ENCODE data around the gene ABHD2.
"Not testable (repeated sequence)": the region's sequence is repeated elsewhere in the genome, so short reads cannot be mapped to it uniquely, and the experiment has no call there.

ABHD2 gene

DNA sequence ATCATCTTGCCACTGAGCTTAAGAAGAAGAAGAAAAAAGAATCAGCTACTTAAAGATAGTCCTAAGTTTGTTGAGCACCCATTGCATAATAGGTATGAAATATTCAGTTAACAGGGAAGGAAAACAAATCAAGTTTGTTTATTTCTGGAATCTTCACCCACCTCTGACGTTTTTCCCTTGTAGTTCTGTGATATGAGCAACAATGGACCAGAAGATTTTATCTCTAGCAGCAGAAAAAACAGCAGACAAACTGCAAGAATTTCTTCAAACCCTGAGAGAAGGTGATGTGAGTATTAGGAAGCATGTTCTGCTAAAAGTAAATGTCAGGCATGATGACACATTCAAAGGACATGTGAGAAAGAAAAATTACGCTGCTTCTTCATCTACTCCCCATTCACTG, 159.2 kb downstream of the ABHD2 start:
- H3F3A ChIP-seq (ENCODE audit: insufficient read depth, low read length), result peaks cover 9% of the 10 kb centered on the region
- no peaks in the 10 kb centered on the region for H3K9me3 ChIP-seq (replicated peaks; ENCODE audit: insufficient read depth, low read length)
- H4K20me1 ChIP-seq (ENCODE audit: insufficient read depth, low read length), result no peaks in the 10 kb centered on the region
- H3K9me2 ChIP-seq (replicated peaks; ENCODE audit: insufficient read depth, low read length), result no peaks in the 10 kb centered on the region
- no peak overlapping the region for H3K9ac ChIP-seq (ENCODE audit: low read length)
- H3K36me3 ChIP-seq (replicated peaks; ENCODE audit: insufficient read depth, low read length), result peaks cover 16% of the 10 kb centered on the region
- H3K79me2 ChIP-seq (ENCODE audit: low read length), result peaks cover 65% of the 10 kb centered on the region
- no peak overlapping the region for H3K4me2 ChIP-seq (ENCODE audit: low read depth, low read length)
- no peak overlapping the region for H3K4me3 ChIP-seq (ENCODE audit: low read length)
- no peak overlapping the region for H2AFZ ChIP-seq (ENCODE audit: low read length)
- H3K27me3 ChIP-seq (replicated peaks; ENCODE audit: insufficient read depth, low read length), result no peaks in the 10 kb centered on the region
- H3K4me1 ChIP-seq (ENCODE audit: low read length), result peaks cover 15% of the 10 kb centered on the region
- no peak overlapping the region for H3K27ac ChIP-seq (ENCODE audit: low read length)
- no peak for DNase-seq
- TF ChIP-seq, protein P1, sequence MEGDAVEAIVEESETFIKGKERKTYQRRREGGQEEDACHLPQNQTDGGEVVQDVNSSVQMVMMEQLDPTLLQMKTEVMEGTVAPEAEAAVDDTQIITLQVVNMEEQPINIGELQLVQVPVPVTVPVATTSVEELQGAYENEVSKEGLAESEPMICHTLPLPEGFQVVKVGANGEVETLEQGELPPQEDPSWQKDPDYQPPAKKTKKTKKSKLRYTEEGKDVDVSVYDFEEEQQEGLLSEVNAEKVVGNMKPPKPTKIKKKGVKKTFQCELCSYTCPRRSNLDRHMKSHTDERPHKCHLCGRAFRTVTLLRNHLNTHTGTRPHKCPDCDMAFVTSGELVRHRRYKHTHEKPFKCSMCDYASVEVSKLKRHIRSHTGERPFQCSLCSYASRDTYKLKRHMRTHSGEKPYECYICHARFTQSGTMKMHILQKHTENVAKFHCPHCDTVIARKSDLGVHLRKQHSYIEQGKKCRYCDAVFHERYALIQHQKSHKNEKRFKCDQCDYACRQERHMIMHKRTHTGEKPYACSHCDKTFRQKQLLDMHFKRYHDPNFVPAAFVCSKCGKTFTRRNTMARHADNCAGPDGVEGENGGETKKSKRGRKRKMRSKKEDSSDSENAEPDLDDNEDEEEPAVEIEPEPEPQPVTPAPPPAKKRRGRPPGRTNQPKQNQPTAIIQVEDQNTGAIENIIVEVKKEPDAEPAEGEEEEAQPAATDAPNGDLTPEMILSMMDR (IDR thresholded peaks at IDR 0.05; ENCODE audit: low read length), result no peak
- TF ChIP-seq EZH2 (optimal IDR thresholded peaks at IDR 0.05; ENCODE audit: low read depth, low read length) (no peak), EZH2phosphoT487 (IDR thresholded peaks at IDR 0.05; ENCODE audit: low read length) (no peak)

DNA sequence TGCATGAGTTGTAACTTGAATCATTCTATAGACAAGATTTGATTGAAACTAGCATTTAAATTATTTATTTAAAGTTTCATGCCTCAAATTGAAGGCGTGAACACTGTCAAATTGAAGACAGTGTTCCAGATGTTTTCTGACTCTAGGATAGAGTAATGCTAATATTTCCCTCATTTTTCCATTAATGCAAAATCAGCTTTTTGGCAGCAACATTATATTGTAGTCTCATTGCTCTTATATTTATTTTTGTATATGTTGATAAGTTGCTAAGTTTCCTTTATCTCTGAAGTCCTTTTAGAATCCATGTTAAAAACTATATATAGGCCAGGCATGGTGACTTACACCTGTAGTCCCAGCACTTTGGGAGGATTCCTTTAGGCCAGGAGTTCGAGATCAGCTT, 160.3 kb downstream of the ABHD2 start:
- Histone ChIP-seq H3K9ac (ENCODE audit: low read length) (no peak overlapping the region), H3K4me3 (ENCODE audit: low read length) (no peak overlapping the region), H3F3A (ENCODE audit: insufficient read depth, low read length) (peaks cover 9% of the 10 kb centered on the region), H3K4me1 (ENCODE audit: low read length) (peaks cover 11% of the 10 kb centered on the region), H3K9me3 (replicated peaks; ENCODE audit: insufficient read depth, low read length) (no peaks in the 10 kb centered on the region), H3K79me2 (ENCODE audit: low read length) (peaks cover 72% of the 10 kb centered on the region), H4K20me1 (ENCODE audit: insufficient read depth, low read length) (no peaks in the 10 kb centered on the region), H3K27ac (ENCODE audit: low read length) (no peak overlapping the region), H3K36me3 (replicated peaks; ENCODE audit: insufficient read depth, low read length) (peaks cover 16% of the 10 kb centered on the region), H3K9me2 (replicated peaks; ENCODE audit: insufficient read depth, low read length) (no peaks in the 10 kb centered on the region), H3K27me3 (replicated peaks; ENCODE audit: insufficient read depth, low read length) (no peaks in the 10 kb centered on the region), H3K4me2 (ENCODE audit: low read depth, low read length) (no peak overlapping the region), H2AFZ (ENCODE audit: low read length) (no peak overlapping the region)
- TF ChIP-seq, protein P1 (IDR thresholded peaks at IDR 0.05; ENCODE audit: low read length), result no peak
- TF ChIP-seq EZH2 (optimal IDR thresholded peaks at IDR 0.05; ENCODE audit: low read depth, low read length), result no peak
- no peak for TF ChIP-seq EZH2phosphoT487 (IDR thresholded peaks at IDR 0.05; ENCODE audit: low read length)
- no peak for DNase-seq

DNA sequence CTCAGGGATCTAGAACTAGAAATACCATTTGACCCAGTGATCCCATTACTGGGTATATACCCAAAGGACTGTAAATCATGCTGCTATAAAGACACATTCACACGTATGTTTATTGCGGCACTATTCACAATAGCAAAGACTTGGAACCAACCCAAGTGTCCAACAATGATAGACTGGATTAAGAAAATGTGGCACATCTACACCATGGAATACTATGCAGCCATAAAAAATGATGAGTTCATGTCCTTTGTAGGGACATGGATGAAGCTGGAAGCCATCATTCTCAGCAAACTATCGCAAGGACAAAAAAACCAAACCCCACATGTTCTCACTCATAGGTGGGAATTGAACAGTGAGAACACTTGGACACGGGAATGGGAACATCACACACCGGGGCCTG, 161.9 kb downstream of the ABHD2 start:
- H3K27ac ChIP-seq (ENCODE audit: low read length); H3K9ac ChIP-seq (ENCODE audit: low read length); H3K4me3 ChIP-seq (ENCODE audit: low read length); H4K20me1 ChIP-seq (ENCODE audit: insufficient read depth, low read length); H3K27me3 ChIP-seq (replicated peaks; ENCODE audit: insufficient read depth, low read length); DNase-seq; H2AFZ ChIP-seq (ENCODE audit: low read length); H3K9me2 ChIP-seq (replicated peaks; ENCODE audit: insufficient read depth, low read length); H3K4me2 ChIP-seq (ENCODE audit: low read depth, low read length); H3F3A ChIP-seq (ENCODE audit: insufficient read depth, low read length); H3K9me3 ChIP-seq (replicated peaks; ENCODE audit: insufficient read depth, low read length): not testable (repeated sequence)
- H3K4me1 ChIP-seq (ENCODE audit: low read length), result peaks cover 11% of the 10 kb centered on the region
- peaks cover 73% of the 10 kb centered on the region for H3K79me2 ChIP-seq (ENCODE audit: low read length)
- H3K36me3 ChIP-seq (replicated peaks; ENCODE audit: insufficient read depth, low read length), result peaks cover 18% of the 10 kb centered on the region

Measured in MM.1S (cell line).